ENCODE results near the gene PABPN1. TPM values are rescaled to one million over a fixed set of nuclear protein-coding genes. Genes with fewer than 3 reads are reported as not detected.

Gene PABPN1
- total RNA-seq, 8 experiments from 2014 or later, result 57.2 to 162 (median 91.9) TPM

- peak overlapping the region in 4 of 5 donors; percentile 14 to 22 (median 17) for H3K4me3 ChIP-seq
- in situ Hi-C loops (cut with MboI; ENCODE audit: low pct_unique_long_range_greater_than_20kb in 2 of 9, low sequenced_read_pairs in 9 of 9, unreplicated experiment in 9 of 9), result no loop called here
- peak in 7 of 8 experiments; percentile 12 to 76 (median 70) for ATAC-seq (replicated peaks in 6 of 8)
- H3K27ac ChIP-seq, result peak overlapping the region in 1 of 2 donors; percentile 56
- peaks cover 9 to 40% of the 10 kb centered on the region in 2 donors for H3K4me1 ChIP-seq (replicated peaks in 1 of 2)
- no CpG with 5 or more reads among the region's 51 CpGs for WGBS, 10 experiments
These were observed 44.6 kb downstream of the PABPN1 start for GRCh38 chr14:23365732-23366425.

- H3K27ac ChIP-seq, result peak overlapping the region in 1 of 2 donors; percentile 56
- 17 to 52% (median 30%) methylated on average over 1 to 4 of the region's 34 CpGs; no CpG with 5 or more reads in 6 of the 10 experiments for WGBS, 10 experiments
- peak overlapping the region in 4 of 5 donors; percentile 14 to 22 (median 17) for H3K4me3 ChIP-seq
- in situ Hi-C loops (cut with MboI; ENCODE audit: low pct_unique_long_range_greater_than_20kb in 2 of 9, low sequenced_read_pairs in 9 of 9, unreplicated experiment in 9 of 9), result no loop called here
- ATAC-seq (replicated peaks in 6 of 8), result peak; percentile 28 to 85 (median 76)
- peaks cover 9 to 37% of the 10 kb centered on the region in 2 donors for H3K4me1 ChIP-seq (replicated peaks in 1 of 2)
These were observed 45.2 kb downstream of the PABPN1 start for GRCh38 chr14:23366426-23366921.

- in situ Hi-C loops (cut with MboI; ENCODE audit: low pct_unique_long_range_greater_than_20kb in 2 of 9, low sequenced_read_pairs in 9 of 9, unreplicated experiment in 9 of 9), result loop anchor here in 1 of 9 experiments (10.0 kb wide), 1 partner anchor 45 kb away; the partner anchor contains the start of gene PABPN1
- 20 to 60% methylated on average over 1 of the region's 1 CpG; no CpG with 5 or more reads in 8 of the 10 experiments for WGBS, 10 experiments
- Histone ChIP-seq H3K27ac (no peak overlapping the region), H3K4me1 (replicated peaks in 1 of 2) (peaks cover 0 to 13% of the 10 kb centered on the region in 2 donors), H3K4me3 (no peak overlapping the region)
- no peak for ATAC-seq (replicated peaks in 6 of 8)
These were observed 49.0 kb downstream of the PABPN1 start for GRCh38 chr14:23370221-23370620.

GRCh38 chr14:23371865-23372264, 50.6 kb downstream of the PABPN1 start:
- WGBS, 10 experiments, result 0 to 100% (median 24%) methylated on average over 1 of the region's 1 CpG; no CpG with 5 or more reads in 6 of the 10 experiments
- in situ Hi-C loops (cut with MboI; ENCODE audit: low pct_unique_long_range_greater_than_20kb in 2 of 9, low sequenced_read_pairs in 9 of 9, unreplicated experiment in 9 of 9), result loop anchor here in 1 of 9 experiments (10.0 kb wide), 1 partner anchor 47 kb away; the partner anchor contains the start of gene PABPN1
- Histone ChIP-seq H3K4me3 (no peak overlapping the region), H3K27ac (no peak overlapping the region), H3K4me1 (replicated peaks in 1 of 2) (peaks cover 0 to under 1% of the 10 kb centered on the region in 2 donors)
- no peak for ATAC-seq (replicated peaks in 6 of 8)

GRCh38 chr14:23372509-23372908, 51.3 kb downstream of the PABPN1 start, which contains the start of gene IL25:
TSS of gene IL25 (plus strand) at chr14:23372809.
- no peak within 1 kb of the TSS for H3K27ac ChIP-seq
- in situ Hi-C loops (cut with MboI; ENCODE audit: low pct_unique_long_range_greater_than_20kb in 2 of 9, low sequenced_read_pairs in 9 of 9, unreplicated experiment in 9 of 9), result loop anchor here in 1 of 9 experiments (10.0 kb wide), 1 partner anchor 48 kb away; the partner anchor contains the start of gene PABPN1
- 13 to 75% (median 39%) methylated on average over 1 to 2 of the region's 2 CpGs; no CpG with 5 or more reads in 4 of the 10 experiments for WGBS, 10 experiments
- H3K4me3 ChIP-seq, result no peak within 1 kb of the TSS
- no peak for ATAC-seq (replicated peaks in 6 of 8)
- H3K4me1 ChIP-seq (replicated peaks in 1 of 2), result no peaks in the 10 kb centered on the region

GRCh38 chr14:23373041-23373440, 51.8 kb downstream of the PABPN1 start:
- in situ Hi-C loops (cut with MboI; ENCODE audit: low pct_unique_long_range_greater_than_20kb in 2 of 9, low sequenced_read_pairs in 9 of 9, unreplicated experiment in 9 of 9), result loop anchor here in 1 of 9 experiments (10.0 kb wide), 1 partner anchor 48 kb away; the partner anchor contains the start of gene PABPN1
- Histone ChIP-seq H3K4me3 (no peak overlapping the region), H3K4me1 (replicated peaks in 1 of 2) (no peaks in the 10 kb centered on the region), H3K27ac (no peak overlapping the region)
- ATAC-seq (replicated peaks in 6 of 8), result no peak
- WGBS, 10 experiments, result 0 to 80% (median 30%) methylated on average over 1 of the region's 3 CpGs; no CpG with 5 or more reads in 6 of the 10 experiments

Other genes starting within 250 kb of the PABPN1 start
- gene ACIN1, start 226.3 kb upstream of the PABPN1 start, total RNA-seq, result 100 to 1,000 TPM in 4 of 8 experiments, 10 to 100 TPM in 4; 52.2 to 315 (median 121) TPM
- 100 to 1,000 TPM in 1 of 8 experiments, 10 to 100 TPM in 7; 13.4 to 113 (median 35.1) TPM for gene C14orf119, start 226.0 kb upstream of the PABPN1 start, total RNA-seq
- gene CIROP, start 216.5 kb upstream of the PABPN1 start, total RNA-seq, result under 1 TPM in 6 of 8 experiments, not detected in 2; 0.05 to 0.22 (median 0.18) TPM
- gene CEBPE, start 202.2 kb upstream of the PABPN1 start, total RNA-seq, result 1 to 10 TPM in 1 of 8 experiments, under 1 TPM in 1, not detected in 6; 0.52 to 1.6 TPM
- gene SLC7A8, start 137.8 kb upstream of the PABPN1 start, total RNA-seq, result 10 to 100 TPM in 3 of 8 experiments, 1 to 10 TPM in 4, under 1 TPM in 1; 0.96 to 55.9 (median 3.4) TPM
- not detected for gene RNF212B, start 83.5 kb upstream of the PABPN1 start, total RNA-seq
- 1 to 10 TPM; 3.5 to 9.9 (median 7.4) TPM for gene HOMEZ, start 35.3 kb upstream of the PABPN1 start, total RNA-seq
- gene PPP1R3E, start 18.6 kb upstream of the PABPN1 start, total RNA-seq, result 10 to 100 TPM in 6 of 8 experiments, 1 to 10 TPM in 2; 6.1 to 21.3 (median 12.6) TPM
- 10 to 100 TPM; 12.6 to 37.7 (median 19.0) TPM for gene BCL2L2, start 14.6 kb upstream of the PABPN1 start, total RNA-seq
- 100 to 1,000 TPM in 1 of 8 experiments, 10 to 100 TPM in 4, 1 to 10 TPM in 3; 3.1 to 110 (median 39.3) TPM for gene SLC22A17, start 31.4 kb downstream of the PABPN1 start, total RNA-seq
- gene EFS, start 43.7 kb downstream of the PABPN1 start, total RNA-seq, result 1 to 10 TPM; 1.0 to 9.6 (median 2.8) TPM
- under 1 TPM in 4 of 8 experiments, not detected in 4; 0.14 to 0.66 (median 0.44) TPM for gene IL25, start 51.4 kb downstream of the PABPN1 start, total RNA-seq
- 1 to 10 TPM in 1 of 8 experiments, under 1 TPM in 6, not detected in 1; 0.05 to 2.0 (median 0.40) TPM for gene CMTM5, start 55.6 kb downstream of the PABPN1 start, total RNA-seq
- under 1 TPM in 5 of 8 experiments, not detected in 3; 0.05 to 0.47 (median 0.14) TPM for gene MYH6, start 86.8 kb downstream of the PABPN1 start, total RNA-seq
- gene MYH7, start 114.2 kb downstream of the PABPN1 start, total RNA-seq, result under 1 TPM in 7 of 8 experiments, not detected in 1; 0.04 to 0.93 (median 0.14) TPM
- 10 to 100 TPM; 38.1 to 67.6 (median 56.4) TPM for gene NGDN, start 148.2 kb downstream of the PABPN1 start, total RNA-seq
- 1 to 10 TPM; 2.3 to 7.9 (median 4.7) TPM for gene ZFHX2, start 230.3 kb downstream of the PABPN1 start, total RNA-seq
- gene THTPA, start 234.8 kb downstream of the PABPN1 start, total RNA-seq, result 10 to 100 TPM; 10.4 to 30.8 (median 14.9) TPM
- gene AP1G2, start 246.3 kb downstream of the PABPN1 start, total RNA-seq, result 100 to 1,000 TPM in 1 of 8 experiments, 10 to 100 TPM in 6, 1 to 10 TPM in 1; 7.5 to 125 (median 25.5) TPM